Stomach smooth muscle (tissue), 2 donors: ENCODE results near the gene CD34.

Source experiments
- H3K27ac ChIP-seq: one replicate; pipeline ENCODE4 v1.7.0; 2013; ENCODE audit warnings: mild to moderate bottlenecking, low read length, inconsistent platforms
- H3K27me3 ChIP-seq, 2 donors: one replicate each; pipeline ENCODE4 v1.7.0; 2013; ENCODE audit warnings: low read length in 2 of 2; ENCODE audit not compliant: insufficient read depth in 2 of 2, control insufficient read depth in 1 of 2
- H3K36me3 ChIP-seq, 2 donors: one replicate each; pipeline ENCODE4 v1.7.0; 2013; ENCODE audit warnings: low read length in 2 of 2; ENCODE audit not compliant: control insufficient read depth in 2 of 2, insufficient read depth in 2 of 2
- H3K4me1 ChIP-seq: one replicate; pipeline ENCODE4 v1.7.0; 2013; ENCODE audit warnings: low read length; ENCODE audit not compliant: control insufficient read depth, insufficient read depth
- H3K4me3 ChIP-seq, 2 donors: one replicate each; pipeline ENCODE4 v1.7.0; 2013; ENCODE audit warnings: low read length in 2 of 2
- H3K9ac ChIP-seq, 2 donors: one replicate each; pipeline ENCODE4 v1.7.0; 2013; ENCODE audit warnings: low read length in 2 of 2, mild to moderate bottlenecking in 1 of 2
- H3K9me3 ChIP-seq, 2 donors: one replicate each; pipeline ENCODE4 v1.7.0; 2013; ENCODE audit warnings: low read length in 2 of 2; ENCODE audit not compliant: control insufficient read depth in 2 of 2
- donor health status: healthy.
- donor health status: Pancreatic carcinoma.

Gene CD34

DNA sequence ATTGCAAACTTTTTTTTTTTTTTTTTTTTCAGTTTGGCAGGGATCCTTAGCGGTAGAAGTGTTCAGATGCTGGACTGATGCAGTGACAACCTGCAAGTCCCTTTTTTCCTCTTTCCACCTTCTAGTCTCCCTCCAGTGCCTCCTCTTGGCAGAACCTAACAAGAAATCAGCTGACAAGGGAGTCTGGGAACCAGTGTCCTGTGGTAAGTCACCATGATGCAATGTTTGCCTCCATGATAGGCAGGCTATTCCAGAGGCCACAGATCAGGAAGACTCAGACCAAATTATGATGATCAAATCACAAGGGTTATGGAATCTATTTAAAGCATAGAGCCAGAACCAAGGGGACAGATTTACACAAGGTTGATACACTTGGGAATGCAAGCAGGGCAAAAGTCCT, 3.0 kb upstream of the CD34 start:
- Histone ChIP-seq H3K27me3 (peaks cover 9 to 21% of the 10 kb centered on the region in 2 donors), H3K4me3 (no peak overlapping the region), H3K27ac (no peak overlapping the region), H3K9ac (no peak overlapping the region), H3K4me1 (peaks cover 10% of the 10 kb centered on the region), H3K9me3 (no peaks in the 10 kb centered on the region), H3K36me3 (no peaks in the 10 kb centered on the region)

DNA sequence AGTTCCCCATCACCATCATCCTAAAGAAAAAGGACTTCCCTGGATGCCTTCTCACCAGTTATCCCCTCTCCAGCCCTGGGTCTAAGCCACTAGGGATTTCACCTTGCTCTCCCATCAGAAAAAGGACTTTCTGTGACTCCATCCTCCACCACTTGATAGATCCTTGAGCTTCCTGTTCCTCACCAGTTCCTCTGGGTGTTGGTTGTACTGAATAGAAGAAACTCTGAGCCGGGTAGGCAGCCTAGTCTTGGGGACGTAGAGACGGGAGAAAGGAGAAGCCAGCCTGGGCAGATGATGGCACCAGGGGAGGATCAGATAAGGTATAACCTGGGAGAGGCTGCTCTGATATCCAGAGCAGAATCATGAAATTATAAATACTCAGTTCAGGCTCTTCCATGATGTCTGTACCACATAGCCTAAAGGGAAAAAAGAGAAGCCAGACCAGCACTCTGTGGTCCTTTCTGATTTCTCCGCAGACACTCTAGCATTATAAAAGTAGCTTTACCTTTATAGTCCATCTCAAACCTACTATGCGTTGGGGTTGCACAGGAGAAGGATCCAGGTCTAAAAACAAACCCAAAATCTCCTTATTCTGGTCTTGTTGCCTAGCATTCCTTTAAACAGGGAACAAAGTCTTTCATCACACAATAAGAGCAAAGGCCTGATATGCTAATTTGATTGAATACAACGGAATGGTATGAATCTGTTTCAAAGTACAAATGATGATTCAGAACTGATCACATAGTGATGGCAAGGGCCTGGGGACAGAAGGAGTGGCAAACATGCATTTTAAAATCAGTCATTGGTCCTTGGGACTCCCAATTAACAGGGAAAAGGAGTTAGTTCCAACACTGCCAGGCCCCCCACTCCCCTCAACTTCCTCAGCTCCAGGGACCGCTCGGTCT, 1.2 kb upstream of the CD34 start:
- Histone ChIP-seq H3K4me3 (no peak overlapping the region), H3K36me3 (no peaks in the 10 kb centered on the region), H3K4me1 (peaks cover 11% of the 10 kb centered on the region), H3K27me3 (peaks cover 9 to 21% of the 10 kb centered on the region in 2 donors), H3K9ac (no peak overlapping the region), H3K27ac (no peak overlapping the region), H3K9me3 (no peaks in the 10 kb centered on the region)

DNA sequence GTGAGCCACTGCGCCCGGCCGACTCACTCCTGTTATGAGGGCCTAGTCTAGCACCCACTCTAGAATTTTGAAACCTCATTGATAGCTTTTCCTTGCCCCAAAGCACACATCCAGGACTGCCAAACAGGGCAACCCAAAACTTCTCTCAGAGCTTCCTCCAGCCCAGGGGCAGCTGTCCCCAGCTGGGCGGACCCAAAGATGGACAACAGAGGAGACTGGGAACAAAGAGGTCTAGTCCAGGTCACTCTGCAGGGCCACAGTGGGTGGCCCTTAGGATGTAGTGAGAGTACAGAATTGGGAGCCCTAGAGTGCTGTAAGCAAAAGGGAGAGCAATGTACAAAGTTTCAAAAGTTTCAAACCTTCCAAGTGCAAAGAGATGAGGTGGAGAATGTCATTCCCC, 1.2 kb downstream of the CD34 start:
- Histone ChIP-seq H3K36me3 (no peaks in the 10 kb centered on the region), H3K9ac (no peak overlapping the region), H3K27me3 (peaks cover 9 to 21% of the 10 kb centered on the region in 2 donors), H3K9me3 (no peaks in the 10 kb centered on the region), H3K27ac (no peak overlapping the region), H3K4me1 (peaks cover 11% of the 10 kb centered on the region), H3K4me3 (peak overlapping the region in 1 of 2 donors; percentile 69)

DNA sequence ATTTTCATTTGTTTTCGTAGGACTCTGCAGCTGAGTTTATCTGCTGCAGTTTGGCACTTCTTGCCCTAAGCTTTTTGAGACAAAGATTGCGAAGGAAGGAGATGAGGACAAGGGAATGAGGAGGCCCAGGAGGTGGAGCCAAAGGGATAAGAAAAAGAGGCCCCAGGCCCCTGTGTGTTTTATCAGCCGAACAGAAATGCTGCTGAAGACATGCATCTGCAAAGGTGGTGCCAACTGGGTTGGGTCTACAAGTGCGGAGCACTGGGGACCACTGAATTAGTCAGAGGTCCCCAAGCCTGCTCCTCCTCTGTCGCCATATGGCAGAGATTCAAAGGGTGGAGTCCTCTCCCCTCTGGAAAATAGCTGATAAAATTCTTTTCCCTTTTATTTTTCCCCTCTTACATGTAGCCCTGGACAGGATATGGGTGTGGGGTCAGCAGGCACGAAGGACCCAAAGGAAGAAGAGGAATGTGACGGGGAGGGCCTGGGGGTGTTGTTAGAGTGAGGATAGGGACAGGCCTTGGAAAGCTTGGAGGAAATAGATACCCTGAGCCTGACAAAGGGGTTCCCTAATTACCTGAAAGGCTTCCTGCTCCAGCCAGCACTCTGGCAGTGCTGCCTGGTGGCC, 2.7 kb downstream of the CD34 start:
- H3K9ac ChIP-seq, result no peak overlapping the region
- no peaks in the 10 kb centered on the region for H3K36me3 ChIP-seq
- peaks cover 11% of the 10 kb centered on the region for H3K4me1 ChIP-seq
- H3K27ac ChIP-seq, result peak overlapping the region; percentile 11
- peak overlapping the region in 1 of 2 donors; percentile 55 for H3K4me3 ChIP-seq
- no peaks in the 10 kb centered on the region for H3K9me3 ChIP-seq
- peaks cover 7 to 20% of the 10 kb centered on the region in 2 donors for H3K27me3 ChIP-seq

DNA sequence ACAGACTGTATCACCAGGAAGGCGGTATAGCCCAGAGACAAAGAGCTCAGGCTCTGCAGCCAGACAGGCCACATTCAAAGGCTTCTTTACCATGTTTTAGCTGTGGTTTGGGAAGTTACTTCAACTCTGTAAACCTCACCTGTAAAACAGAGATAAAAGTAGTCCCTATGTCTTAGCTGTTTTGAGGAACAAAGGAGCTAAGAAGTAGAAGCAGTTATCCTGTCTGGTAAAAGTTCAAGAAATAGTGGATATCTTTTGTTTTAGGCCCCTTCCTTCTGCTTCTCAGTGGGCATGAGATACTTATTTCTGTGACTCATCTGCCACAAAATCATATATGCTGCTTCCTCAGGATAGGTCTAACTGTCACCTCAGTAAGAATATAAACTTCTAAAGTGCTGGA, 6.5 kb downstream of the CD34 start:
- Histone ChIP-seq H3K27me3 (no peaks in the 10 kb centered on the region), H3K9ac (no peak overlapping the region), H3K4me3 (no peak overlapping the region), H3K36me3 (peaks cover 0 to 2% of the 10 kb centered on the region in 2 donors), H3K27ac (no peak overlapping the region), H3K4me1 (peaks cover 10% of the 10 kb centered on the region), H3K9me3 (no peaks in the 10 kb centered on the region)

DNA sequence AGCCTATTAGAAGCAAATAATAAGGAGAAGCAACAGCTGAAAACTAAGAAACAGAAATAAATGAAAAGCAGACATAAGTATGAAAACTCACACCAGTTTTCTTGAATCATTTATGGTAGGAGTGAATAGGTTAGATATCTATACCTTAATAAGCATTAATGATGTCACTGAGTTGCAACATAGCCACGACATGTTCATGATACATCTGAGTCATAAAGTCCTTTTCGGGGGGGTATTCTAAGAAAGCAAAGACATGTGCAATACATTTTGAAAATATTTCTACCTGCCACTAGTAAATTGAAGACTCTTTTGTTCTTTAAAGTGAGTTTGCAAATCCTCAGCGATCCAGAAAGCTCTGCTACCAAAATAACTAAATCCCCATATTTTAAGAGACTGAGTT, 7.2 kb downstream of the CD34 start:
- no peak overlapping the region for H3K27ac ChIP-seq
- no peak overlapping the region for H3K9ac ChIP-seq
- H3K36me3 ChIP-seq, result peaks cover 0 to 2% of the 10 kb centered on the region in 2 donors
- H3K4me3 ChIP-seq, result no peak overlapping the region
- H3K27me3 ChIP-seq, result no peaks in the 10 kb centered on the region
- H3K9me3 ChIP-seq, result no peaks in the 10 kb centered on the region
- H3K4me1 ChIP-seq, result peaks cover 10% of the 10 kb centered on the region

DNA sequence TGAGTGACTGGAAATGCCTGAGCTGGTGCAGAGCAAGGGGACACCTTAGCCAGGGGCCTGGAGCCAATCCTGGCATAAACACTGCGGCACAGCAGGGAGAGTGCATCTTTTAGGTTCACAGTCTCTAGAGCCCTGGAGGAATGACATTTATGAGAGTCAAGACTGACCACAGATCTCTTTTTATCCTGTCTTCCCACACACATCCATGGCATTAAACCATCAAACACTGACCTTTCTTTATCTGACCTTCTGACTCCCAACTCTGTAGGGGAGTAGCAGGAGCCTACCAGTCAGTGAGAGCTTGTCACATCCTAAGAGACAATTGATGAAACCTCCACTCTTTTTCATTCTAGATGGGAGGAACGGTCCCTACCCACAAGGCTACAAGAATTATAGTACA, 7.9 kb downstream of the CD34 start:
- Histone ChIP-seq H3K36me3 (peaks cover 0 to 2% of the 10 kb centered on the region in 2 donors), H3K27me3 (no peaks in the 10 kb centered on the region), H3K9ac (no peak overlapping the region), H3K27ac (no peak overlapping the region), H3K4me1 (peaks cover 6% of the 10 kb centered on the region), H3K4me3 (no peak overlapping the region), H3K9me3 (no peaks in the 10 kb centered on the region)

DNA sequence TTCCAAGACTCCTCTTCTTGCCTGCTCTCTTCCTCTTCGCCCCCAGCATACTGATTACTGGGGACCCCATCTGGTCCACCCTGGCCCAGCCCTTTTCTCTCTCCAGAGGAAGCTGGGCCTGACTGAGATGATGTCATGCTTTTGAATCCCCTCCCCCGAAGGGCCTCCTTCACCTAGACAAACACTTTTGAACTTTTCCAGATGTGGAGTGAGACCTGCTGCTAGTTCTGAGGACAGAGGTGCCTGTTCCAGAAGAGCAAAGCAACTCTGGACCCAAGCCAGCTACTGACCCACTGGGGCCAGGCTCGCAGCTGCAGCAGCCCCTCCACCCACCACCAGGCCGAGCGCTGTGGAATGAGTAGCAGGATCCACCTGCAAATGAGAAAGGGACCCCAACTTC, 8.4 kb downstream of the CD34 start:
- H3K4me3 ChIP-seq, result no peak overlapping the region

DNA sequence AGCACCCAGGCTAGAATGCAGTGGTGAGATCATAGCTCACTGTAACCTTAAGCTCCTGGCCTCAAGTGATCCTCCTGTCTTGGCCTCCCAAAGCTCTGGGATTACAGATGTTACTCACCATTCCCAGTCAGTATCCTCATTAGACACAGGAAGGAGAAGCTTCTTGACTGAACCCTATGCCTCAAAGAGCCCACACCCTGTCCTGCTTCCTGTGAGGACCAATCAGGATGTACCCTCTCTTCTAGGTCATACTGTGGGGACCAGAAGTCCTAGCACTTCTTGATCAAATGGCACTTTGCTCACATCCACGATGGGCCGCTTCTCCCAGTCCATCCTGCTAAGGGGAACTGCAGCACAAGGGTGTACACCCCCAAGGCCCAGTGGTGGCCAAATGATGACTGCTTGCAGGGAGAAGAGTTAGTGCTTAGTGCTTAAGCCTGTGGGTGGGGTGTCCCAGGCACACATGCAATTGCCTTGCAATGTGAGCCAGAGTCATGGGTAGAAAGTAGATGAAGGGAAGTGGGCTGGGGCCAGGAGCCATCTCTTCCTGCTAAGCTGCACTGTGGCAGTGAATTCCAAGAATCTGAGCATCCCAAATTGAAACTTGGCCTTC, 9.8 kb downstream of the CD34 start:
- H3K27me3 ChIP-seq, result no peaks in the 10 kb centered on the region
- no peak overlapping the region for H3K9ac ChIP-seq
- no peaks in the 10 kb centered on the region for H3K9me3 ChIP-seq
- H3K4me1 ChIP-seq, result peaks cover 6% of the 10 kb centered on the region
- peaks cover 0 to 2% of the 10 kb centered on the region in 2 donors for H3K36me3 ChIP-seq
- H3K4me3 ChIP-seq, result no peak overlapping the region
- H3K27ac ChIP-seq, result no peak overlapping the region

More for the DNA sequence above, 8.4 kb downstream of the CD34 start:
- Histone ChIP-seq H3K9me3 (no peaks in the 10 kb centered on the region), H3K4me1 (peaks cover 6% of the 10 kb centered on the region), H3K9ac (no peak overlapping the region), H3K27me3 (no peaks in the 10 kb centered on the region), H3K27ac (no peak overlapping the region), H3K36me3 (peaks cover 0 to 2% of the 10 kb centered on the region in 2 donors)

DNA sequence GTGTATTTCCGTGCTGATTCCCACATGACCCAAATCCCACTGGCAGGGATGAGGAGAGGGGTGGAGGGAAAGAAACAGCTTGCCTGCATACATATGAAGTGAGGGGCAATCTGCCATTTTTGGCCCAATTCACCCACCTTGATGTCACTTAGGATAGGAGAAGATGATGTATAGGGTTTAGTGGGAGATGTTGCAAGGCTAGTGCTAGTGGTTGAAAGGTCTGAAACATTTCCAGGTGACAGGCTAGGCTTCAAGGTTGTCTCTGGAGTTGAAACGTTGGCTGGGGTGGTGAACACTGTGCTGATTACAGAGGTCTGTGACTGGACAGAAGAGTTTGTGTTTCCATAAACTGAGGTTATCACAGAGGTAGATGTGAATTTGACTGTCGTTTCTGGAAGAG, 12.1 kb downstream of the CD34 start:
- H3K27ac ChIP-seq, result no peak overlapping the region
- peaks cover 0 to 2% of the 10 kb centered on the region in 2 donors for H3K27me3 ChIP-seq
- H3K9me3 ChIP-seq, result no peaks in the 10 kb centered on the region
- peaks cover 6% of the 10 kb centered on the region for H3K4me1 ChIP-seq
- no peak overlapping the region for H3K4me3 ChIP-seq
- peaks cover 0 to 2% of the 10 kb centered on the region in 2 donors for H3K36me3 ChIP-seq
- H3K9ac ChIP-seq, result no peak overlapping the region
